Subcutaneous adipose tissue (tissue), 4 donors: ENCODE results near the gene TPI1. TPM values are rescaled to one million over a fixed set of nuclear protein-coding genes. Genes with fewer than 3 reads are reported as not detected.

ENCODE experiments used
- total RNA-seq, 4 donors: library from RNA; depleted of rRNA; stranded (reverse); fragments of >200 nt; gene quantifications; one replicate each; pipeline ENCODE4 v1.1.0, GENCODE V29; 2016
- TF ChIP-seq, protein P1 (sequence below): fragments of 450-650 bp; IDR thresholded peaks from one replicate; pipeline ENCODE4 v1.5.1; 2016; ENCODE audit warnings: low read depth, mild to moderate bottlenecking, control low read depth, antibody characterized with exemption, moderate library complexity

TPI1 gene
- total RNA-seq, 4 donors from 2014 or later: 207 to 328 (median 256) TPM

GRCh38 chr12:6826125-6826733 lies 41.1 kb upstream of the TPI1 start:
- TF ChIP-seq, protein P1, sequence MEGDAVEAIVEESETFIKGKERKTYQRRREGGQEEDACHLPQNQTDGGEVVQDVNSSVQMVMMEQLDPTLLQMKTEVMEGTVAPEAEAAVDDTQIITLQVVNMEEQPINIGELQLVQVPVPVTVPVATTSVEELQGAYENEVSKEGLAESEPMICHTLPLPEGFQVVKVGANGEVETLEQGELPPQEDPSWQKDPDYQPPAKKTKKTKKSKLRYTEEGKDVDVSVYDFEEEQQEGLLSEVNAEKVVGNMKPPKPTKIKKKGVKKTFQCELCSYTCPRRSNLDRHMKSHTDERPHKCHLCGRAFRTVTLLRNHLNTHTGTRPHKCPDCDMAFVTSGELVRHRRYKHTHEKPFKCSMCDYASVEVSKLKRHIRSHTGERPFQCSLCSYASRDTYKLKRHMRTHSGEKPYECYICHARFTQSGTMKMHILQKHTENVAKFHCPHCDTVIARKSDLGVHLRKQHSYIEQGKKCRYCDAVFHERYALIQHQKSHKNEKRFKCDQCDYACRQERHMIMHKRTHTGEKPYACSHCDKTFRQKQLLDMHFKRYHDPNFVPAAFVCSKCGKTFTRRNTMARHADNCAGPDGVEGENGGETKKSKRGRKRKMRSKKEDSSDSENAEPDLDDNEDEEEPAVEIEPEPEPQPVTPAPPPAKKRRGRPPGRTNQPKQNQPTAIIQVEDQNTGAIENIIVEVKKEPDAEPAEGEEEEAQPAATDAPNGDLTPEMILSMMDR: no peak

DNA sequence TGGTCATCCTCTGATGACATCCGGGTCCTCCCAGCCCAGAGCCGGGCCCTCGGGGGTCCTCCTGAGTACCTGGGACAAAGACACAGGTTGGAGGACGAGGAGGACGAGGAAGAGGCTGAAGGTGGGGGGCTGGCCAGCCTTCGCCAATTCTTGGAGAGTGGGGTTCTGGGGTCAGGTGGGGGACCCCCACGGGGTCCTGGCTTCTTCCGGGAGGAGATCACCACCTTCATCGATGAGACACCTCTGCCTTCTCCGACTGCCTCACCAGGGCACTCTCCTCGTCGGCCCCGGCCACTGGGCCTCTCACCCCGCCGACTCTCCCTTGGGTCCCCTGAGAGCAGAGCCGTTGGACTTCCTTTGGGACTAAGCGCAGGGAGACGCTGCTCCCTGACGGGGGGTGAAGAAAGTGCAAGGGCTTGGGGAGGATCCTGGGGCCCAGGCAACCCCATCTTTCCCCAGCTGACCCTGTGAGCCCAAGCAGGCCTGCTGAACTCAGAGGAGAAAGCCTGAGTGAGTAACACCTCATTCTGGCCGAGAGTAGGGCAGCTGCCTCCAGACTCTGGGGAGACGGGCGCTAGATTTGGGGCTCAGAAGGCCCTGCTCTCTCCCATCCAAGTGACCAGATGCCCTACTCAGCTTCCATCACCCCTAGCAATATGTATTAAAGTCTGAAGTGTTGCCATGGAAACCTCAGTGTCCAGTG lies 40.4 kb upstream of the TPI1 start:
- TF ChIP-seq, protein P1: no peak

DNA sequence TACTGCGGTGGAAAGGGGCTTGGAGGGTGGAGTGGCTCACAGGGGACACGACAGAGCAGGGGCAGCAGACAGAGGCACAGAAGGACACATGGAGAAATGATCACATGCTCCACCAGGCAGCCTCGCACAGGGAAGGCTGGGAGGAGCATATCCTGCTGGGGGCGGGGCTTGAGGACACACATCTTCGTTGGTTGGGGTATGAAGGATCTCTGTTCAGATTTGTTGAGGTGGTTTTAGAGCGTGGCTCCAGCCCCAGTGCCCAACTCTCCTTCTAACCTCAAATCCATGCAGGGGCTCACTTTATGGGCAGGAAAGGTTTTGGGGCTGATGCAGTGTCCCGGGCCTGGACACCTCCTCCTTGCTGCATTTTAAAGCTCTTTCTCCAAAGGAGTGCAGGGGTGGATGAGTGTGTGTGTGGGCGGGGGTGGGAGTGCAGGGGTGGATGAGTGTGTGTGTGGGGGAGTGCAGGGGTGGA lies 39.9 kb upstream of the TPI1 start:
- TF ChIP-seq, protein P1: no peak

GRCh38 chr12:6827982-6828780 lies 39.1 kb upstream of the TPI1 start, which contains the start of gene P3H3:
TSS of gene P3H3 (plus strand) at chr12:6828407. CDS start at chr12:6828441, 34 bp downstream.
- TF ChIP-seq, protein P1: no peak

DNA sequence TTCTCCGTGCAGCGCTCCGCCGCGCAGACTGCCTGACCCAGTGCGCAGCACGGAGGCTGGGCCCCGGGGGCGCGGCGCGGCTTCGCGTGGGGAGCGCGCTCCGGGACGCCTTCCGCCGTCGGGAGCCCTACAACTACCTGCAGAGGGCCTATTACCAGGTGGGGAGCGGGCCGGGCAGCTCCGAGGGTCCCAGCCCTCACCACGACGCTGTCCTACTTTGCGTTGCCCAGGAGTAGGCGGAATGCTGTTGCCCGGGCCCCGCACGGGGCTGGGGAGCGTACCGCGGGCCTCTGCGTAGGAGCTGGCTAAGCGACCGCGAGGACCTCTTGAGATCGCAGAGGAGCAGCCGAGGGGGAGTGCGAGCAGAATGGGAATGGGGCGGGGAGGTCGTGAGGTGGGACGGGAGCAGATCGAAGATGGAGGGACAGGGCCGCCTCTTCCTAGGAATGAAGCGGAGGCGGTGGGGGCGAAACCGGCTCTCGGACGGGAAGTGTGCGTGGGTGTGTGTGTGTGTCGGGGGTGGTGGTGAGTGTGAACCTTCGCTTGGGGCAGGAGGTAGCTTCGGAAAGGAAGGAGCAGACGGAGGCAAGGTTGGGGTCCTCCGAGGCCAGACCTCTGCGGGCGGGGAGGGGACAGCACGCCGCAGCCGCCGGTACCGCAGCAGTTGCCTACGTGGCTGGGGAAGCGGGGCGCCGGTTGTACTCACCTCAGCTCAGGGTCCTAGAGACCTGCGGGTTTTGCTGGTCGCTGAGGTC lies 38.4 kb upstream of the TPI1 start:
- TF ChIP-seq, protein P1: no peak

GRCh38 chr12:6829536-6830220 lies 37.7 kb upstream of the TPI1 start:
- TF ChIP-seq, protein P1: no peak
